Peyer's patch (tissue), 4 donors: ENCODE measurements around the gene FAM120C. TPM values are rescaled to one million over a fixed set of nuclear protein-coding genes. Genes with fewer than 3 reads are reported as not detected.

Experiments used
- DNase-seq, 3 donors: peaks; one replicate each; pipeline ENCODE4 v3.0.0-alpha.2; 2017 to 2019
- H3K27ac ChIP-seq, 4 donors: fragments of 200-600 bp; sonication (generic); one replicate each; pipeline ENCODE4 v1.5.1; 2016 to 2019
- H3K27me3 ChIP-seq, 2 donors: fragments of 200-600 bp; sonication (generic); one replicate each; pipeline ENCODE4 v1.5.1; 2019
- H3K36me3 ChIP-seq, 3 donors: fragments of 200-600 bp; sonication (generic); one replicate each; pipeline ENCODE4 v1.5.1; 2016 to 2019
- H3K4me1 ChIP-seq, 4 donors: fragments of 200-600 bp; sonication (generic); one replicate each; pipeline ENCODE4 v1.5.1; 2016 to 2019
- H3K4me3 ChIP-seq, 4 donors: fragments of 200-600 bp; sonication (generic); 1 replicate in 3 of 4; 2 replicates in 1 of 4; pipeline ENCODE4 v1.5.1; 2016 to 2019; ENCODE audit warnings: mild to moderate bottlenecking in 1 of 4
- H3K9me3 ChIP-seq, 4 donors: fragments of 200-600 bp; sonication (generic); one replicate each; pipeline ENCODE4 v1.5.1; 2016 to 2019; ENCODE audit warnings: mild to moderate bottlenecking in 1 of 4
- CTCF ChIP-seq, 6 experiments: fragments of 450-650 bp in 4 of 6; fragments of 200-600 bp in 2 of 6; sonication (generic) in 1 of 6; IDR thresholded peaks; one replicate each; pipeline ENCODE4 v1.5.1; 2017 to 2019; ENCODE audit warnings: antibody characterized with exemption in 6 of 6, mild to moderate bottlenecking in 3 of 6, moderate library complexity in 1 of 6
- POLR2A ChIP-seq, 2 donors: fragments of 450-650 bp; IDR thresholded peaks; one replicate each; pipeline ENCODE4 v1.5.1; 2017; ENCODE audit warnings: antibody characterized with exemption in 2 of 2, mild to moderate bottlenecking in 2 of 2, moderate library complexity in 2 of 2
- total RNA-seq, 4 donors: library from RNA; depleted of rRNA; stranded (reverse); fragments of >200 nt; gene quantifications; one replicate each; pipeline ENCODE4 v1.1.0, GENCODE V29; 2016

FAM120C gene
- total RNA-seq, 4 donors from 2014 or later: 5.0 to 12.4 (median 5.2) TPM

- no peak overlapping the region for H3K27ac ChIP-seq
- H3K9me3 ChIP-seq: no peaks in the 10 kb centered on the region
- no peaks in the 10 kb centered on the region for H3K27me3 ChIP-seq
- TF ChIP-seq POLR2A (IDR thresholded peaks at IDR 0.05): no peak
- TF ChIP-seq CTCF (IDR thresholded peaks at IDR 0.05): no peak
- no peak overlapping the region for H3K4me3 ChIP-seq
- no peaks in the 10 kb centered on the region for H3K36me3 ChIP-seq
- no peak for DNase-seq
- H3K4me1 ChIP-seq: no peaks in the 10 kb centered on the region
These were observed 15.2 kb upstream of the FAM120C start for GRCh38 chrX:54198262-54198661.

GRCh38 chrX:54194982-54195588 is 12.0 kb upstream of the FAM120C start:
- Histone ChIP-seq H3K27ac (no peak overlapping the region), H3K9me3 (no peaks in the 10 kb centered on the region), H3K27me3 (no peaks in the 10 kb centered on the region), H3K4me3 (no peak overlapping the region), H3K36me3 (no peaks in the 10 kb centered on the region), H3K4me1 (no peaks in the 10 kb centered on the region)
- no peak for TF ChIP-seq POLR2A (IDR thresholded peaks at IDR 0.05)
- no peak for DNase-seq

- TF ChIP-seq POLR2A (IDR thresholded peaks at IDR 0.05): no peak
- no peak for TF ChIP-seq CTCF (IDR thresholded peaks at IDR 0.05)
- Histone ChIP-seq H3K9me3 (no peaks in the 10 kb centered on the region), H3K4me1 (no peaks in the 10 kb centered on the region), H3K27ac (no peak overlapping the region), H3K4me3 (no peak overlapping the region), H3K36me3 (no peaks in the 10 kb centered on the region), H3K27me3 (no peaks in the 10 kb centered on the region)
- DNase-seq: no peak
These were observed 10.2 kb upstream of the FAM120C start for GRCh38 chrX:54193085-54193821.

- no peak overlapping the region for H3K4me3 ChIP-seq
- peaks cover 0 to 9% (median 2%) of the 10 kb centered on the region in 4 donors for H3K4me1 ChIP-seq
- DNase-seq: no peak
- H3K9me3 ChIP-seq: no peaks in the 10 kb centered on the region
- H3K27ac ChIP-seq: no peak overlapping the region
- TF ChIP-seq CTCF (IDR thresholded peaks at IDR 0.05): no peak
- TF ChIP-seq POLR2A (IDR thresholded peaks at IDR 0.05): no peak
- no peaks in the 10 kb centered on the region for H3K27me3 ChIP-seq
- no peaks in the 10 kb centered on the region for H3K36me3 ChIP-seq
These were observed 1.4 kb upstream of the FAM120C start for GRCh38 chrX:54184474-54184873.

- H3K4me3 ChIP-seq: peak overlapping the region; percentile 70 to 87 (median 72)
- TF ChIP-seq CTCF (IDR thresholded peaks at IDR 0.05): no peak
- TF ChIP-seq POLR2A (IDR thresholded peaks at IDR 0.05): peak in 1 of 2 donors; percentile 9
- peak; percentile 58 to 85 (median 75) for DNase-seq
- no peaks in the 10 kb centered on the region for H3K36me3 ChIP-seq
- no peaks in the 10 kb centered on the region for H3K27me3 ChIP-seq
- H3K9me3 ChIP-seq: no peaks in the 10 kb centered on the region
- peak overlapping the region; percentile 83 to 92 (median 88) for H3K27ac ChIP-seq
- H3K4me1 ChIP-seq: peaks cover 0 to 9% (median 2%) of the 10 kb centered on the region in 4 donors
These were observed 725 bp downstream of the FAM120C start for GRCh38 chrX:54182194-54182863.
